GM10248 (cell line): ENCODE data around the gene KIF2A.

Experiments
- CTCF ChIA-PET: fragments of 300-600 bp; sonication (Branson Sonifier 250); formaldehyde crosslinking; extraction: SDS; loops from one replicate; lab custom pipeline; 2021; ENCODE audit warnings: antibody characterized with exemption; lab: Yijun Ruan, JAX
- POLR2A ChIA-PET: fragments of 350-650 bp; sonication (Branson Sonifier 250); formaldehyde crosslinking; extraction: SDS; loops from one replicate; lab custom pipeline; 2020; ENCODE audit warnings: antibody characterized with exemption; lab: Yijun Ruan, JAX
- DNase-seq: peaks from one replicate; pipeline ENCODE4 v3.0.0; 2012; ENCODE audit errors: extremely low spot score
- TF ChIP-seq, protein P1 (sequence below): IDR thresholded peaks from 2 replicates; pipeline ENCODE4 v1.5.1; 2012; ENCODE audit warnings: mild to moderate bottlenecking, low read depth; ENCODE audit errors: extremely low read depth, missing control alignments, control extremely low read depth

KIF2A gene

DNA sequence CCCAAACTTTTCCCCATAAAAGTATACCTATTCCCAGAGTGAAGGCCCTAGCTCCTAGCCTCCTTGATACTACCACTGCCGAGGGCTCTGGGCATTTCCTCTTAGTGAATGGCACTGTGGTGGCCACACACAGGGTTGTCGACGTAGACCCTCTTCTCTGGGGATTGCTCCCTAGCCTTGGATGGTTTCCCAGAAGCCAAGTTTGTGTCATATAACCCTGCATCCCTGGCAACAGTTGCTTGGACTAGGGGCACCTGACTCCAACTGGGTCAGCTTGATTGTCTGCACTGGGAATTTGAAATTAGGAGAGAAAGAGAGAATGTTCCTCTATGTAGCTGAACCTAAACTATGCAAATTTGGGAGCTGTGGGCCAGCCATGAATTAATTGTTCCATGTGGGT lies 32.3 kb upstream of the KIF2A start:
- ChIA-PET POLR2A (no interaction called here), CTCF (interaction anchor here (0.6 to 1.7 kb wide), 4 partner anchors 9 to 16 kb away, joined by 3 to 8 read pairs (median 4); no protein-coding TSS in a partner anchor)
- TF ChIP-seq, protein P1, sequence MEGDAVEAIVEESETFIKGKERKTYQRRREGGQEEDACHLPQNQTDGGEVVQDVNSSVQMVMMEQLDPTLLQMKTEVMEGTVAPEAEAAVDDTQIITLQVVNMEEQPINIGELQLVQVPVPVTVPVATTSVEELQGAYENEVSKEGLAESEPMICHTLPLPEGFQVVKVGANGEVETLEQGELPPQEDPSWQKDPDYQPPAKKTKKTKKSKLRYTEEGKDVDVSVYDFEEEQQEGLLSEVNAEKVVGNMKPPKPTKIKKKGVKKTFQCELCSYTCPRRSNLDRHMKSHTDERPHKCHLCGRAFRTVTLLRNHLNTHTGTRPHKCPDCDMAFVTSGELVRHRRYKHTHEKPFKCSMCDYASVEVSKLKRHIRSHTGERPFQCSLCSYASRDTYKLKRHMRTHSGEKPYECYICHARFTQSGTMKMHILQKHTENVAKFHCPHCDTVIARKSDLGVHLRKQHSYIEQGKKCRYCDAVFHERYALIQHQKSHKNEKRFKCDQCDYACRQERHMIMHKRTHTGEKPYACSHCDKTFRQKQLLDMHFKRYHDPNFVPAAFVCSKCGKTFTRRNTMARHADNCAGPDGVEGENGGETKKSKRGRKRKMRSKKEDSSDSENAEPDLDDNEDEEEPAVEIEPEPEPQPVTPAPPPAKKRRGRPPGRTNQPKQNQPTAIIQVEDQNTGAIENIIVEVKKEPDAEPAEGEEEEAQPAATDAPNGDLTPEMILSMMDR: no peak
- DNase-seq: no peak

DNA sequence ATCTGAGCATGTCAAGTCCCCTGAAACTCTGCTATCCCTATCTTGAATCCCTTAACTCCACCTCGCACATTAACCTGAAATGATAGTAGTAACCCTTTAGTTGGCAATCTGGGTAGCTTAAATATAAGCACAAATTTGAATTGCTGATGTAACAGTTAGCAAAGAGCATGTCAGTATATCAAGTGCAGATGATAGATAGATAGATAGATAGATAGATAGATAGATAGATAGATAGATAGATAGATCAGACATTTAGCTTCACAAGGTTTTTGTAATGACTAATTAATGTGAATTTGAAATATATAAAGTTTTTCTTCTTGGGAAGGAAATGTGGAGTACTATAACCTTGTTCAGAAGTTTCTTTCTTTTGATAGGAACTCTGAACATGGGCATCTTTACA lies 30.4 kb upstream of the KIF2A start:
- TF ChIP-seq, protein P1: no peak
- no peak for DNase-seq
- ChIA-PET CTCF (interaction anchor here (1.1 kb wide), 1 partner anchor 51 kb away, joined by 3 read pairs; no protein-coding TSS in a partner anchor), POLR2A (no interaction called here)

DNA sequence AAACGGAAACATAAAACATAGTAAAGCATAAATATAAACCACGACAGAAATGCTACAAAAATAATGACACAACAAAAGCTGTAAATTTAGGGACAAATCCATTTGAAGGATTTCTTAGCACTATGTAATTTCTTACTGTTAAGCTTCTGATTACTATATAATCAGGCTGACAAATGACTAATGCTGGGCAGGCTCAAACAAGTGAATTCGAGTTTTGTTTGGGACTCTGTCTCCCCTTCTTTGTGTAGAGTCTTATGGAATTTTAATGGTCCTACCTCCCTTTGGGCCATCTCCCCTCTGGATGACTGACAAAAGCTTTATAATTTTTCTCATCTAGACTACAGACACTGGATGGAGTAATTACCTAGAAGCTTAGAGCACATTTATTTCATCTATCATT lies 24.6 kb upstream of the KIF2A start:
- DNase-seq: no peak
- POLR2A ChIA-PET: no interaction called here
- CTCF ChIA-PET: interaction anchor here (1.0 to 1.4 kb wide), 3 partner anchors 14 to 24 kb away, joined by 3 to 4 read pairs (median 3); no protein-coding TSS in a partner anchor
- TF ChIP-seq, protein P1: no peak

DNA sequence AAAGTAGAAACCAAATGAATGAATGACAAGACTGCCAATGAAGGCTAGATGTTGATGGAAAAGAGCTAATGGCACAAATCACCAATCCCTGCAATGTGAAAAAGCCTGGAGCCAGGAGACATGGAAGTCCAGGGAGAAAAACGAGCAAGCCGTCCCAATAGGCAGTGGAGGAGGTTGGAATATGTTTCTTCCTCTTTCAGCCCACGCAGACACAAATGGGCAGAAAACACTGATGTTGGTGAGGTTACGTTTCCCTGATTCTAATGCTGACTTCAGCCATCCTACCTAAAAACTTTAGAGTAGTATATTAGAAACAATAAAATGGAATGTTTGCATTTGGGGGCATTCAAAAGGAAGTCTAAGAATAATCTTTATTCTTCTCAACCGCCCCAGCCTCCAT lies 23.9 kb upstream of the KIF2A start:
- TF ChIP-seq, protein P1: no peak
- CTCF ChIA-PET: interaction anchor here (1.4 to 1.9 kb wide), 3 partner anchors 9 to 23 kb away, joined by 3 to 6 read pairs (median 4); no protein-coding TSS in a partner anchor
- DNase-seq: no peak
- POLR2A ChIA-PET: no interaction called here

DNA sequence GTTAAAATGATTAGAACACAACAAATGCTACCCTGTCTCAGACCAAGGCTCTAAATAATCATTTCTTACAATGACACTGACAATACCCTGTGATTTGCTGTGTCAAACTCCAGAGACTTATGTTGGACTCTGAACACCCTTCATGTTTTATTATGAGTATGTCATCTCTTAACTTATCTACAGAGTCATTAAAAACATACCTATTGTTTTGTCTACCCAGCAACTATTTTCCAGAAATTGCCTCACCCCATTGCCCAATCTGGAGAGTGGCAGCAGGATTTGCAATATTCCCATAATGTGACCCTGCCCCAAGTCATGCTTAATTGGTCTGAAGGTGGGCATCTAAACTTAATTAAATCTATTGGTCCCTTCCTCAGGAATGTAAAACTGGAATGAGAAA lies 23.0 kb upstream of the KIF2A start:
- CTCF ChIA-PET: interaction anchor here (1.4 to 1.9 kb wide), 2 partner anchors 9 to 22 kb away, joined by 4 to 6 read pairs; no protein-coding TSS in a partner anchor
- no peak for DNase-seq
- POLR2A ChIA-PET: no interaction called here
- TF ChIP-seq, protein P1: no peak

DNA sequence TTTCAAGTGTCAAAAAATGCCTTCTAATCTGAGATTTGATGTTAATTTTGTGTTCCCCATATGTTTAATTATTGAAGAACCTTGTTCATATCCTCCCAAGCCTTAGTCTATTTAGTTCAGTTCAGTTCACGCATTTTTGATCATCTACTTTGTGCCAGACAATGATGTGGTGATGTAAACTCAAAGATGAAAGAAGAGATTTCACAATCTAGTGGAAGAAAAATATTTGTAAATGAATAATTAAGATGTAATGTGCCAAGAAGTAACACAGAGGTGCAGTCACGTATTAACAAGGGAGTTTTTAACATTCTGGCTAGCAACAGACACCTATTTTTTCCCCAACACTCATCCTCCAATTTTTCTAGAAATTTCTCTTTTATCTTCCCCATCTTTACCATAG lies 22.1 kb upstream of the KIF2A start:
- POLR2A ChIA-PET: no interaction called here
- TF ChIP-seq, protein P1: no peak
- CTCF ChIA-PET: interaction anchor here (0.7 to 1.9 kb wide), 2 partner anchors 10 to 22 kb away, joined by 3 to 6 read pairs; partner anchors contain the start of gene KIF2A
- DNase-seq: no peak
